GM13977 (cell line): ENCODE data around the gene CITED1.

ENCODE experiments used
- DNase-seq: peaks from one replicate; pipeline ENCODE4 v3.0.0; 2012; ENCODE audit warnings: low spot score
- CTCF ChIP-seq: IDR thresholded peaks from 2 replicates; pipeline ENCODE4 v1.5.1; 2012; ENCODE audit warnings: mild to moderate bottlenecking, control low read depth; ENCODE audit not compliant: insufficient read depth; ENCODE audit errors: extremely low read depth, missing control alignments
- in situ Hi-C: fragments of 300-500 bp; cut with MboI; formaldehyde crosslinking; loops from one replicate; pipeline ENCODE4 v1.12.0; 2022; ENCODE audit warnings: low sequenced_read_pairs, low pct_unique_long_range_greater_than_20kb, mixed read lengths, inconsistent platforms; ENCODE audit not compliant: unreplicated experiment

Gene CITED1

GRCh38 chrX:72262077-72262476 is 43.6 kb downstream of the CITED1 start:
- TF ChIP-seq CTCF: no peak
- no peak for DNase-seq
- in situ Hi-C loops: no loop called here

- DNase-seq: no peak
- in situ Hi-C loops: no loop called here
- no peak for TF ChIP-seq CTCF
Observed at GRCh38 chrX:72260448-72260847, 45.3 kb downstream of the CITED1 start.

- in situ Hi-C loops: no loop called here
Observed at GRCh38 chrX:72258174-72258573, 47.5 kb downstream of the CITED1 start.

GRCh38 chrX:72255864-72256263 is 49.9 kb downstream of the CITED1 start:
- DNase-seq: no peak
- in situ Hi-C loops: no loop called here
- no peak for TF ChIP-seq CTCF

More at GRCh38 chrX:72258174-72258573, 47.5 kb downstream of the CITED1 start:
- no peak for TF ChIP-seq CTCF
- DNase-seq: no peak

GRCh38 chrX:72255445-72255844 is 50.3 kb downstream of the CITED1 start:
- TF ChIP-seq CTCF: no peak
- no peak for DNase-seq
- in situ Hi-C loops: no loop called here

- TF ChIP-seq CTCF: no peak
- no peak for DNase-seq
- in situ Hi-C loops: no loop called here
Observed at GRCh38 chrX:72254816-72255215, 50.9 kb downstream of the CITED1 start.

GRCh38 chrX:72253686-72254085 is 52.0 kb downstream of the CITED1 start:
- TF ChIP-seq CTCF: no peak
- in situ Hi-C loops: no loop called here
- DNase-seq: no peak
